Lower lobe of right lung (tissue), 2 donors: ENCODE results near the gene MAST2. TPM values are rescaled to one million over a fixed set of nuclear protein-coding genes. Genes with fewer than 3 reads are reported as not detected.
A peak's percentile ranks its signal among the peaks of the same experiment; 100 is the strongest.
"Not testable (repeated sequence)": the region's sequence is repeated elsewhere in the genome, so short reads cannot be mapped to it uniquely, and the experiment has no call there.

ENCODE experiments used
- ATAC-seq, 2 donors: fragments of 200-7000 bp; cut with Tn5 transposase; one replicate each; pipeline ENCODE4 v1.9.1; 2020 to 2022; ENCODE audit warnings: mild to moderate bottlenecking in 2 of 2, moderate library complexity in 2 of 2
- DNase-seq: peaks from one replicate; pipeline ENCODE4 v3.0.0-alpha.2; 2020
- H3K27ac ChIP-seq: fragments of 200-600 bp; one replicate; pipeline ENCODE4 v1.8.0; 2022
- H3K27me3 ChIP-seq: fragments of 200-600 bp; one replicate; pipeline ENCODE4 v1.8.0; 2022; ENCODE audit warnings: low read depth
- H3K36me3 ChIP-seq: fragments of 200-600 bp; one replicate; pipeline ENCODE4 v1.8.0; 2022; ENCODE audit warnings: mild to moderate bottlenecking
- H3K4me1 ChIP-seq: fragments of 200-600 bp; one replicate; pipeline ENCODE4 v1.8.0; 2022
- H3K4me3 ChIP-seq: fragments of 200-600 bp; one replicate; pipeline ENCODE4 v1.8.0; 2022; ENCODE audit warnings: mild to moderate bottlenecking
- H3K9me3 ChIP-seq: fragments of 200-600 bp; one replicate; pipeline ENCODE4 v1.8.0; 2022
- intact Hi-C: fragments of 100-400 bp; cut with DNase I; formaldehyde crosslinking; loops from one replicate; pipeline ENCODE4 v1.11.0; 2022
- total RNA-seq: library from RNA; stranded (reverse); fragmentation: NEBNext Ultra II Directional; extraction: Animal tissue kit (Norgen Biotek cat#: 25700); gene quantifications from one replicate; pipeline ENCODE4 v1.2.1, GENCODE V29; 2021
- TF ChIP-seq, protein P1 (sequence below): fragments of 200-600 bp; IDR thresholded peaks from one replicate; pipeline ENCODE4 v1.8.0; 2022; ENCODE audit warnings: antibody characterized with exemption, mild to moderate bottlenecking
- donor health status: DM: no; HTN: yes; CAD: no; lungs with severe emphysema.

The MAST2 gene
- total RNA-seq, 1 donor from 2014 or later, result 25.8 TPM

DNA sequence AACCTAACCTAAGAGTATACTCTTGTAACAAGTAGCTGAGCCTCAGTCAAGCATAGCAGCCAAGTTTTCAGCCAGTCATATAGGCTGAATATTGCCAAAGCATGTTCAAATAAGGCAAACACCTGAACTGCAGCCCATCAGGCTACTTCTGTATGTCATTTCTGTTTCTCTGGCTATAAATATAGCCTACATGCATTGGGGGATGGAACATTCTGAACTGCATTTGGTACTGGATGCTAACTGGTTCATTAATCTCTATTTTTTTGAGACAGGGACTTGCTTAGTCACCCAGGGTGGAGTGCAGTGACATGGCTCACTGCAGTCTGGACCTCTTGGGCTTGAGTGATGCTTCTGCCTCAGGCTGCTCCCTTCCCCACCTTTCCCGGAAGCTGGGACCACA, 37.3 kb downstream of the MAST2 start:
- H3K27ac ChIP-seq, result no peak overlapping the region
- no peak for ATAC-seq

DNA sequence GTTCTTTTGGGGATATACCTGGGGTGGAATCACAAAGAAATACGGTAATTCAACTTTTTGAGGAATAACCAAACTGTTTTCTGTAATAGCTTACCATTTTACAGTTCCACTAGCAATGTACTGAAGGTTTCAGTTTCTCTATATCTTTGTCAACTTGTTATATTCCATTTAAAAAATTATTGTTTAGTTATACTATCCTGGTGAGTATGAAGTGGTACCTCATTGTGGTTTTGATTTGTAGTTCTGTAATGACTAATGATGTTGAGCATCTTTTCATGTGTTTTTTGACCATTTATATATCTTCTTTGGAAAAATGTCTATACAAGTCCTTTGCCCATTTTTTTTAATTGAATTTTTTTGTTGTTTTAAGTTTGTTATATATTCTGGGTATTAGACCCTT, 39.4 kb downstream of the MAST2 start:
- no peak overlapping the region for H3K27ac ChIP-seq

More for the DNA sequence above, 37.3 kb downstream of the MAST2 start:
- intact Hi-C loops, result no loop called here
- no peaks in the 10 kb centered on the region for H3K9me3 ChIP-seq
- no peak for DNase-seq
- no peaks in the 10 kb centered on the region for H3K27me3 ChIP-seq
- H3K4me3 ChIP-seq, result no peak overlapping the region
- peaks cover 15% of the 10 kb centered on the region for H3K4me1 ChIP-seq
- no peaks in the 10 kb centered on the region for H3K36me3 ChIP-seq
- TF ChIP-seq, protein P1, sequence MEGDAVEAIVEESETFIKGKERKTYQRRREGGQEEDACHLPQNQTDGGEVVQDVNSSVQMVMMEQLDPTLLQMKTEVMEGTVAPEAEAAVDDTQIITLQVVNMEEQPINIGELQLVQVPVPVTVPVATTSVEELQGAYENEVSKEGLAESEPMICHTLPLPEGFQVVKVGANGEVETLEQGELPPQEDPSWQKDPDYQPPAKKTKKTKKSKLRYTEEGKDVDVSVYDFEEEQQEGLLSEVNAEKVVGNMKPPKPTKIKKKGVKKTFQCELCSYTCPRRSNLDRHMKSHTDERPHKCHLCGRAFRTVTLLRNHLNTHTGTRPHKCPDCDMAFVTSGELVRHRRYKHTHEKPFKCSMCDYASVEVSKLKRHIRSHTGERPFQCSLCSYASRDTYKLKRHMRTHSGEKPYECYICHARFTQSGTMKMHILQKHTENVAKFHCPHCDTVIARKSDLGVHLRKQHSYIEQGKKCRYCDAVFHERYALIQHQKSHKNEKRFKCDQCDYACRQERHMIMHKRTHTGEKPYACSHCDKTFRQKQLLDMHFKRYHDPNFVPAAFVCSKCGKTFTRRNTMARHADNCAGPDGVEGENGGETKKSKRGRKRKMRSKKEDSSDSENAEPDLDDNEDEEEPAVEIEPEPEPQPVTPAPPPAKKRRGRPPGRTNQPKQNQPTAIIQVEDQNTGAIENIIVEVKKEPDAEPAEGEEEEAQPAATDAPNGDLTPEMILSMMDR, result no peak

DNA sequence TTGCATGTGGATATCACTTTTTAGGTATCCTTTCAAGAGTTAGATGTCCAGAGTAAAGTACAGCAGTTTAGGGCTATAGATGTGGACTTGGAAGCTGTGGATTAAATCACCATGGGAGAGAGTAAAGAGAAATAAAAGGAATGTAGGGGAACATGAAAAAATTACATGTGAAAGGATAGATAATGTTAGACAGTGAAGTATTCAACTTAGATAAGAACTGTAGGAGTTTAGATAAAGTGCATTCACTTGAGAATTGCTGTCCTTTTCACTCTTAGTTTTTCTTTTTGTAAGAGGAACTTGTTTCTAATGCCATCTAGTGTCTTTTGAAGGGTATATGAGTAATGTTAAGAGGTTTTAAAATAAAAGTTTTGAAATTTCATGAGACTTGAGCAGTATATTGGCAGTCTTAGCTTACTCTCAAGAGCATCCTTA, 40.1 kb downstream of the MAST2 start:
- intact Hi-C loops, result no loop called here
- ATAC-seq, result peak; percentile 55 to 83
- Histone ChIP-seq H3K4me3 (no peak overlapping the region), H3K36me3 (no peaks in the 10 kb centered on the region), H3K4me1 (peaks cover 15% of the 10 kb centered on the region), H3K27ac (no peak overlapping the region), H3K9me3 (no peaks in the 10 kb centered on the region), H3K27me3 (no peaks in the 10 kb centered on the region)
- TF ChIP-seq, protein P1, result no peak
- DNase-seq, result no peak

More for the DNA sequence above, 39.4 kb downstream of the MAST2 start:
- no peak for DNase-seq
- Histone ChIP-seq H3K4me3 (no peak overlapping the region), H3K36me3 (no peaks in the 10 kb centered on the region), H3K27me3 (no peaks in the 10 kb centered on the region), H3K4me1 (peaks cover 15% of the 10 kb centered on the region), H3K9me3 (no peaks in the 10 kb centered on the region)
- TF ChIP-seq, protein P1, result no peak
- ATAC-seq, result no peak
- intact Hi-C loops, result no loop called here

DNA sequence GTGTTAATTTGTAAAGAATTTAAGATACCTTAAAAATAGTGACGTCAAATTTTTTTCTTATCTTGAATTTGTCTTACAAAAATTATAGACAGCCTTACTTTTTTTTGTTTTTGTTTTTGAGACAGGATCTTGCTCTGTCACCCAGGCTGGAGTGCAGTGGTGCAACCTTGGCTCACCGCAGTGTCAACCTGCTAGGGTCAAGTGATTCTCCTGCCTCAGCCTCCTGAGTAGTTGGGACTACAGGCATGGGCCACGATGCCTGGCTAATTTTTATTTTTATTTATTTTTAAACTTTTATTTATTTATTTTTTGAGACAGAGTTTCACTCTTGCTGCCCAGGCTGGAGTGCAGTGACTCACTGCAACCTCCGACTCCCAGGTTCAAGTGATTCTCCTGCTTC, 40.6 kb downstream of the MAST2 start:
- H3K9me3 ChIP-seq, H3K36me3 ChIP-seq, H3K27ac ChIP-seq, intact Hi-C loops, H3K4me3 ChIP-seq, H3K27me3 ChIP-seq, DNase-seq: not testable (repeated sequence)
- ATAC-seq, result peak; percentile 60 to 78
- peaks cover 15% of the 10 kb centered on the region for H3K4me1 ChIP-seq

DNA sequence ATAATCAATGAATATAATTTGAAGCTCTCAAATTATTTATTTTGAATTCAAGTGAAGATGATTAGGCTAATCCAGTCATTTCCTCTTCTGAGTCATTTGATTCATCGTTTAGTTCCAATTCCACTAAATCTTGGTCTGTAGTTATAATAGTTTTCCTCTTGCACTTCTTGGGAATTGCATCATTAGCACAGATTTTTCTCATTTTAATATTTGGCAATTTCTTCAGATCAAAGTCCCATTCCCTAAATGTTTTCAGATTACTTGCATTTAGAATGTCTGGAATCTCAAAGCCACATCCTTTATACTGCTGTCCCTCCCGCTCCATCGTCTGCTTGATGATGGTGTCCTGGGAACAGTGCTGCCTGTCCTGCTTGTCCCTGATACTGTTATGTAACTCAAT, 43.5 kb downstream of the MAST2 start:
- no peak for DNase-seq
- no peak overlapping the region for H3K27ac ChIP-seq
- no peak for ATAC-seq
- no peaks in the 10 kb centered on the region for H3K36me3 ChIP-seq
- H3K4me1 ChIP-seq, result peaks cover 15% of the 10 kb centered on the region
- H3K4me3 ChIP-seq, result no peak overlapping the region
- no peaks in the 10 kb centered on the region for H3K9me3 ChIP-seq
- intact Hi-C loops, result no loop called here
- TF ChIP-seq, protein P1, result no peak
- H3K27me3 ChIP-seq, result no peaks in the 10 kb centered on the region

DNA sequence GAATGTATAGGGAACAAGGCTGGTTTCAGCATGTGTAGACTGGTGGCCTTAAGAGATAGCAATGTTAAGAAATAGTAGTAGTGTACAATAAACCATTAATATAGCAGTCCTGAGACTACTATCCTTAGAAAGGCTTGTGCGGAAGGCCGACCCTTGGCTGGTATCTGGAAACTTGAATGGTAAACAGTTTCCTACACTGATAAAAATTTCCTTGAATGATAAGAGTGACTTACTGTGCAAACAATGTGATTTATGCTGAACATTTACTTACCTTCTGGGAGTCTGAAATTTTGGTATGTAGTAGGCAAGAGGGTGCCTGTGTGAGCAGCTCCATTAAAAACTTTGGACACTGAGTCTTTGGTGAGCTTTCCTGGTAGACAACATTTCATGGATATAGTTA, 44.7 kb downstream of the MAST2 start:
- intact Hi-C loops, result no loop called here
- DNase-seq, result no peak
- ATAC-seq, result no peak
- peaks cover 13% of the 10 kb centered on the region for H3K4me1 ChIP-seq
- no peak overlapping the region for H3K27ac ChIP-seq
- no peak overlapping the region for H3K4me3 ChIP-seq
- H3K27me3 ChIP-seq, result no peaks in the 10 kb centered on the region
- H3K9me3 ChIP-seq, result no peaks in the 10 kb centered on the region
- TF ChIP-seq, protein P1, result no peak
- no peaks in the 10 kb centered on the region for H3K36me3 ChIP-seq
